ENCODE data around the gene HES6.
A peak's percentile ranks its signal among the peaks of the same experiment; 100 is the strongest.

HES6 gene

DNA sequence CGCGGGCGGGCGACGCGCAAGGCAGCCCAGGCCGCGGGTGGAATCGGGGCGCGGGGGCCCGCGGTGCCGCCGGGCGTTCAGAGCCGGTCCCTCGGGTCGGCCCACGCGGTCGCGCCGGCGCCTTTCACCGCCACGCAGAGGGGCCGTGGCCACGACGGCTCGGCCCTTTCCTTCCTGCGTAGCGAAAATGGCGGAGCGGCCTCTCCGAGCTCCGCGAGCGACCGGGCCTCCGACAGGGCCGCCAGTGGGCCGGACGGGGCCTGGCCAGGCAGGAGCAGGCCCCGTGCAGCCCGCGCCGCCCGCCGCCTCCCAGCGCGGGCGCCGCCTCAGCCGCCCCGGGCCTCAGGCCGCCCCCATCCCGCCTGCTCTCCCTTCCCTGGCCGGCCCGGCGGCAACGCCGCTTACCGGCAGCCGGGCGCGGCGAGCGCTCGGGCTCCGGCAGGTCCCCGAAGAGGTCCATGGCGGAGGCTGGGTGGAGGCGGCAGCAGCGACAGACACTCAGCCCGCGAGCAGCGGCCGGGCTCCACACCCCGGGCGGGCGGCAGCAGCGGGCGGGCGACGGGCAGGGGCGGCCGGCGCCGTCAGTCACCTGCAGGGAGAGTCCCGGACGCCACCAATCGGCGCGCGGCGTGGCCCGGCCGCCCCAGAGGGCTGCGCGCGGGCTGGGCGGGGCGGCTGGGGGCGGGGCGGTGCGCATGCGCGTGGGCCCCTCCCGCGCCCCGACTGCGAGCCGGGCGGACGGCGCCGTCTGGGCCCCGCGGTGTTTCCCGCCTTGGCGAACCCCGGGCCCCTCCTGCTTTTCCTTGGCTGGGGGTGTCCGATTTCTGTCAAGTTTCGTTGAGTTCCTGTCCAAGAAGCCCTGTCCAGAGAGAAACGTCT is 36.5 kb downstream of the HES6 start, which contains the start of gene ILKAP:
Gene ILKAP (minus strand): TSS at position 602 of the 879 bp plus-strand sequence. CDS start 142 bp downstream, at position 460.
- Histone ChIP-seq H3K27me3 (no peaks in the 10 kb centered on the region), H3K4me1 (peaks cover 0 to 43% (median 26%) of the 10 kb centered on the region in 4 donors), H3K36me3 (no peaks in the 10 kb centered on the region), H3K27ac (peak within 1 kb of the TSS; percentile 90 to 96), H3K9me3 (no peaks in the 10 kb centered on the region), H3K4me3 (peak within 1 kb of the TSS; percentile 63 to 94)
- intact Hi-C loops (cut with DNase I; ENCODE audit: low total_unique reads) = no loop called here
- TF ChIP-seq, protein P1, sequence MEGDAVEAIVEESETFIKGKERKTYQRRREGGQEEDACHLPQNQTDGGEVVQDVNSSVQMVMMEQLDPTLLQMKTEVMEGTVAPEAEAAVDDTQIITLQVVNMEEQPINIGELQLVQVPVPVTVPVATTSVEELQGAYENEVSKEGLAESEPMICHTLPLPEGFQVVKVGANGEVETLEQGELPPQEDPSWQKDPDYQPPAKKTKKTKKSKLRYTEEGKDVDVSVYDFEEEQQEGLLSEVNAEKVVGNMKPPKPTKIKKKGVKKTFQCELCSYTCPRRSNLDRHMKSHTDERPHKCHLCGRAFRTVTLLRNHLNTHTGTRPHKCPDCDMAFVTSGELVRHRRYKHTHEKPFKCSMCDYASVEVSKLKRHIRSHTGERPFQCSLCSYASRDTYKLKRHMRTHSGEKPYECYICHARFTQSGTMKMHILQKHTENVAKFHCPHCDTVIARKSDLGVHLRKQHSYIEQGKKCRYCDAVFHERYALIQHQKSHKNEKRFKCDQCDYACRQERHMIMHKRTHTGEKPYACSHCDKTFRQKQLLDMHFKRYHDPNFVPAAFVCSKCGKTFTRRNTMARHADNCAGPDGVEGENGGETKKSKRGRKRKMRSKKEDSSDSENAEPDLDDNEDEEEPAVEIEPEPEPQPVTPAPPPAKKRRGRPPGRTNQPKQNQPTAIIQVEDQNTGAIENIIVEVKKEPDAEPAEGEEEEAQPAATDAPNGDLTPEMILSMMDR (IDR thresholded peaks at IDR 0.05) = no peak
- peak; percentile 81 to 93 for DNase-seq

DNA sequence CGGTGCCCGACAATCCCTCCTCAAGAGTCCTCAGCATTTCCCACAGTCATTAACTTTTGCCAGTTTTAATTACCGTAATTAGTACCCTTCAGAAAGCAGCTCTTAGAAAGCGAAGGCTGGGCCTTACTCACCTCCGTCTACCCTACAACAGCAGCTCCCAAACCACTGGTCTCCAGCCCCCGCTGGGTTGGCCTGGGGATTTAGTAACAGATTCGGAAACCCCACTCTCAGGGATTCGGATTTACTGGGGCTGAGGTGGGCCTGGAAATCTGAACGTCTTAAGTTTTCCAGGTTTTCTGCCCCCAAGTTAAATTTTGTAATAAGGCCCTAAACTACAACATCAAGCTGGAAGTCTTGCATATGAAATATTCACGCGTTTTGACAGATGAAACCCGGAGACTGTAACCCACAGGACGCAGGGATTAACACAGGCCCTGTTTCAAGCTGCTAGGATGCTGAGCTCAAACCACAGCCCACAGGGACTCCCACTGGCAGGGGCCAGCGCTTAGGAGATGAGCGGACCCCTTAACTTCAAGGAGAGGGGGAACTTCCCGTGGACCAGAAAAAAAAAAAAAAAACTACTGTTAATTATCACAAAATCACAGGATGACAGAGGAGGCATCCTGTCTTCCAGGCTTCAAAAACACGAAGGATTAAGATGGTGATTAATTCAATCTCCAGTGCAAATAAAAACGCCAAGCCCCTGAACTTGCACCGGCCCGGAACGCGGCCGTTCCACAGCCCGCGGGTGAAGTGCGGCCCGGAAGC is 37.3 kb downstream of the HES6 start:
- Histone ChIP-seq H3K27ac (peak overlapping the region; percentile 90 to 96), H3K4me3 (peak overlapping the region; percentile 63 to 94), H3K4me1 (peaks cover 0 to 45% (median 26%) of the 10 kb centered on the region in 4 donors), H3K36me3 (no peaks in the 10 kb centered on the region), H3K27me3 (no peaks in the 10 kb centered on the region), H3K9me3 (no peaks in the 10 kb centered on the region)
- no peak for DNase-seq
- TF ChIP-seq, protein P1 (IDR thresholded peaks at IDR 0.05) = no peak
- intact Hi-C loops (cut with DNase I; ENCODE audit: low total_unique reads) = no loop called here

DNA sequence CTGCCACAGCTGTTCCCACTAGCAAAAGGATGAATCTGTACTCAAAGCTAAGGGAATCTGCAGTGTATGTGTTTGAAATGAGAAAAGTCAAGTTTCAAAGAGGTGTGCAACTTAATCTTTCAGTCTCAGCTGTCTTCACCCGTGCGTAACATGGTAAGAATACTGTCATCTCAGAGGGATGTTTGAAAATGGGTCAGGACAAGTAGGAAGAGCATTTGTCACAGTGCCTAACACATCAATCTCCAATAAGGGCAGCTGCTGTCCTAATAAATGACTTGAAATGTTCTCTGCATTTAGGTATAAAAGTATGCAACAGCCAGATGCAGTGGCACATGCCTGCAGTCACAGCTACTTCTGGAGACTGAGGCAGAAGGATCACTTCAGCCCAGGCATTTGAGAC is 49.4 kb downstream of the HES6 start:
- Histone ChIP-seq H3K36me3 (peaks cover 84 to 95% (median 92%) of the 10 kb centered on the region in 3 donors), H3K4me3 (no peak overlapping the region), H3K27me3 (no peaks in the 10 kb centered on the region), H3K4me1 (peaks cover 0 to 2% (median 0%) of the 10 kb centered on the region in 4 donors), H3K27ac (no peak overlapping the region), H3K9me3 (no peaks in the 10 kb centered on the region)
- no peak for DNase-seq
- TF ChIP-seq, protein P1 (IDR thresholded peaks at IDR 0.05) = no peak
- intact Hi-C loops (cut with DNase I; ENCODE audit: low total_unique reads) = loop anchor here (10.0 kb wide), 1 partner anchor 106 kb away; no protein-coding TSS in a partner anchor
